ENCODE results near the gene PITPNM3.

Gene PITPNM3

GRCh38 chr17:6435968-6436367, 120.4 kb downstream of the PITPNM3 start:
- DNase-seq, result peak; percentile 70

- no peak for DNase-seq
These were observed 121.3 kb downstream of the PITPNM3 start, which contains the start of gene AIPL1 for GRCh38 chr17:6435051-6435450. AIPL1 (minus strand) TSS chr17:6435121; CDS start chr17:6435104, 17 bp downstream.

DNA sequence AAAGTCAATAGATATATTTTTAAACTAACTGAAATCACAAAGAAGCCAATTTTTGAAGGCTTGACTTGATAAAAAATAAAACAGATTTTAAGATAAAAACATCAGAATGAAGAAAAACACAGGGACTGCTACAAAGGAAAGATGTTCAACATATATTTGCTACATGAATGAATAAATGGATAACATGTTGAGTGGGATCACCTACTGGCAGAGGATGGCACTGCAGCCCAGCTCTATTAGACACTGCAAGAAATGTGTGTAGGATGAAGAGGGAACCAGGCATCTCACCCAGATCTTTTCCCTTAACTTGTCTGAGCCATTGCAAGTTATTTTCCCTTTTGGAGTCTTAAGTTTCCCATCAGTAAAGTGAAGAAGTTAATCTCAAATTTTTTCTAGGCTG, 125.6 kb downstream of the PITPNM3 start:
- no peak for DNase-seq

DNA sequence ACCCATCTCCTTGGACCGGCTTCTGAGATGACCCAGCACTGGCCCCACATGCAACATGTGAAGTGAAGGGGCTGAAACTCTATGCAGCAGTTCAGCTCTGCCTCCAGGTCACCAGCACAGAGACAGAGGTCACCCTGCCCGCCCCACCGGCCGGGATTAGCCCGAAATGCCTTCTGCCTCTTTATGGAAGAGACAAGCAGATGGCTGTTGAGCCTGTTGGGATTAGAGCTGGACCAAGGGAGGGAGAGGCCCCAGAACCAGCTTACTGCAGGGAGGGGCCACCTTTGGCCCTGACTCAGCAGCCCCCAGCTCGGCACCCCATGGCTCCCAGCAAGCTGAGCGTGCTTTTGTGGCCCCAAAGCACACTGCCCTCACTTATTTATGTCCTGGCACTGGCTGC, 127.1 kb downstream of the PITPNM3 start:
- no peak for DNase-seq

DNA sequence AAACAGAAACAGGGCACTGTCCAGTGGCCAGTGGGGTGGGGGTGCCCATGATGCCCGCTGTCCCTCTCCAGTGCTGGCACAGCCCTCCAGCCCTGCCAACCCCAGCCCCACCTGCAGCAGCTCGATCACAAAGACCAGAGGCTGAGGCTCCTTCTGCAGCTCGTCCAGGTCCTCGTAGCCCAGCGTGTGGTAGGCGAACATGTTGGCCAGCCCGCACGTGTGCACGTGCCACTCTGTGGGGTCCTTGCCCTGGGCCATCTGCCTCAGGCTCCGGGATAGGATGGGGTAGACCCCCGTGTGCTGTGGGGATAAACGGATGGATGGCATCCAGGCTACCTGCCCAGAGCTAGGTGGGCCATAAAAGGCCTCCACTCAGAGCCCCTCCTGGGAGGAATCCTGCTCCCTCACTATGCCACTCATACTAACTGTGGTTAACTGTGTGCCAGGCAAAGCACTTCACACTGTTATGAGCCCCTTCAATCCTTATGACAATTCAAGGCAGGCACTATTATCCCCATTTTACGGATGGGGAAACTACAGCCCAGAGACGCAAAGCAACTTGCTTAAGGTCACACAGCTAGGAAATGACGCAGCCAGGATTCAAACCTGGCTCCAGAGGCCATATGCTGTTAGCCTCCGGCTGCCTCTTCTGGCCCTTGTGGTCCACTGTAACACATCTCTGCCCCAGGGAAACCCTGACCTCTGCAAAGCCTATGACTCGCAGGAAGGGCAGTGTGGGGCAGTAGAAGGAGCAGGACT, 128.0 kb downstream of the PITPNM3 start:
- no peak for DNase-seq

GRCh38 chr17:6427279-6427781, 129.0 kb downstream of the PITPNM3 start:
- no peak for DNase-seq

DNA sequence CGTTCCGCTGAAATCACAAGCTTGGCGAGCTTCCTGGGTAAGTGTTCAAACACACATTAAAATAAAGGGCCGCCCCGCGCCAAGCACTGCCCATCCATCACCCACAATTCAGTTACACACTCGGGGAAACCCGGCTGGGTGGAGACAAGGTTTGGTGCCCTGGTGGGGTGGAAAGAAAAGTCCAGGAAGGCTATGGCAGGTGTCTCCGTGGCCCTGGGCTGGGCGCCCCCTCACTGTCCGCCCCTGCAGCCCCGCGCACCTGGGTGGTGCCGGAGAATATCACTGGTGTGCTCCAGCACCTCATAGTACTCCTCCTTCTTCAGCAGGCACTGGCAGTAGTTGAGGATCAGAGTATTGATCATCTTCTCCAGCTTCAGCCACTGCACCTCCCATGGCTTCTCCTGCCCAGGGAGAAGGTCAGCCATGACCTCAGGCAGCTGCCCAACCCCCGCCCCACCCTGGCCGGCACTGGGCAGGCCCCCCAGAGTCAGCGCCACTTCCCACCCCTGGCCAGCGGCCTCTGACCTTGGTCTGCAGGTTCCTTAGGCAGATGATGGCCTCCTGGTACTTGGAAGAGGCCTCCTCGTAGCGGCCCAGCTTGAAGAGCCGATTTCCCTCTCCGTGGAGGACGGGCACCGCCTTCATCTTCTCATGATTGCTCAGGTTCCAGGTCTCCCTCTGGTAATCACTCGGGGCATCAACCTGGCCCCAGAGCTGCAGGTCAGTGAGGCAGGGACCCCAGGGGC, 129.8 kb downstream of the PITPNM3 start:
- DNase-seq, result no peak

GRCh38 chr17:6425407-6425806, 130.9 kb downstream of the PITPNM3 start:
- DNase-seq, result no peak

GRCh38 chr17:6423931-6424330, 132.4 kb downstream of the PITPNM3 start:
- no peak for DNase-seq

- no peak for DNase-seq
These were observed 133.6 kb downstream of the PITPNM3 start for GRCh38 chr17:6422654-6423241.

GRCh38 chr17:6421700-6422604, 134.4 kb downstream of the PITPNM3 start:
- DNase-seq, result peak; percentile 52

DNA sequence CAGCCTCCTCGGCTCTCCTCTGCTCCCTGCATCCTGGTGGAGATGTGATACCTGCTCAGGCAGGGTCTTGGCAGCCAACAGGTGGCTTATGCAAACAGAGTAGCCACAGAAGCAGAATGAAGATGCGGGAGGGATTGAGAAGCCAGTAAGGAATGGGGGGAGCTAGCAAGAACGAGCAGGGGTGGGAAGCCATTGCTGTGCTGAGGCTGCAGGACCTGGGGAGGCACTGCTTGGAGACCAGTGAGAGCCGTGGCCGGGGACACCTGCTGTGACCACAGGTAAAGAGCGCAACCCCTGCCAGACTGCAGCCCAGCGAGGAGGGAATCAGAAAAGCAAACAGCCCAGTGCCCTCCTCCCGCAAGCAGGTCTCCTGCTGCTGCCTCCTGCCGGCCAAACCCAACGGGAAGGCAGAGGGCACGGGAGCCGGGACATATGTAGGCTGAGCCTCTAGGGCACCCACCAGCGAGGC, 136.1 kb downstream of the PITPNM3 start:
- no peak for DNase-seq

- DNase-seq, result no peak
These were observed 140.7 kb downstream of the PITPNM3 start for GRCh38 chr17:6415616-6416015.

DNA sequence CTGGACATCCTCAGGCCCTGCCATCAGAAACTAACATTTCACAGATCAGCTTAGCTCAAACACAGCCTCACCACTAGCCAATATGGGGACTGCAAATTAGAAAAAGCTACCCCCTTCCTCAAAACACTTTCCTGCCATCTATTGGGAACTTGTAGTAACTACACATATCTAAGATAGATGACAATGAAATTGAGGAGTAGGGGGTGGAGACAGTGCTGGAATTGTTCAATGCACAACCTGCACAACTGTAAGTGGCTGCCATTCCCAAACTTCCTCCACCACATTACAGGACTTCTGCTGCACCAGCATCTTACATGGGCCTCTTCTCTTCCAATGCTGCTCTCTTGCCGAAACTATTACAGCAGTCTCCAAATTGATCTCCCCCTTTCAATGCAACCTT, 143.3 kb downstream of the PITPNM3 start:
- peak; percentile 29 for DNase-seq

DNA sequence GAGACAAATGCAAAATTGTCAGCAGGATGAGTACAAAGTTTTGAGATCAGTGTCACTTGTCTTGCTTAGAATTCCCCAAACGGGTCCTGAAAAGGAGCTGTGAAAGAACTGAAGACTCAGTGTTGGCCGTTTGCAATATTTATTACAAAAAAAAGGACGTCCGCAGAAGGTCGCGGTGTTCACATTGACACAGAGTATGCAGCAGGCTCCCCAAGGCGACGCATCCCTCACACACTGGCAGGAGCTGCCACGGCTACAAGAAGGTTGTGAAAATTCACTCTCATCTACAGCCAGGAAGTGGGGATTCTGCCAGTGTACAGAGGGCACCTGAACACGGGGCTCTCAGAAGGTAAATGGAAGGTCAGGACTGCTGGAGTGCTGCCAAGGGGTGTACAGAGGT, 147.6 kb downstream of the PITPNM3 start:
- no peak for DNase-seq

GRCh38 chr17:6408276-6408675, 148.1 kb downstream of the PITPNM3 start:
- no peak for DNase-seq

DNA sequence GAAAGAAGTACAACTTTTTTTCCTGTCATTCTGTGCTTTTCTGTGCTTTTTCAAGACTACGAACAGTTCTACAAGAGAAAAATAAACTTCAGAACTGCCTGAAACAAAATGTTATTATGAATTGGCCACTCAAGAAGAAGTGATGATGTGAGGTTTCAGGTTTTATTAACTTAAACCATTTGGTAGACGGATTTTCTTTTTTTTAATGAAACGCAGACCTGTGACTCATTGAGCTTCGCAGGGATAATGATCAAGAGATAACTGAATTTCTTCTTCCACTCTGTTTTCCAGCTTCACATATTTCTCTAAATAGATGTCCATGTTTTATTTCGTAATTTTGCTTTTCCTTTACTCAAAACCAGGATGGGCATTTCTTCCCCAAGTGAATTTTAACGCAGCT, 154.1 kb downstream of the PITPNM3 start:
- no peak for DNase-seq
